Stimulated activated CD4-positive, alpha-beta T cell treated with anti-CD3 and anti-CD28 coated beads, TNF-alpha, amount 100 ng/mL, for 4 hours (primary cell): ENCODE measurements around the gene MTIF2.
"Not testable (repeated sequence)": the region's sequence is repeated elsewhere in the genome, so short reads cannot be mapped to it uniquely, and the experiment has no call there.

Experiments
- DNase-seq, 3 experiments: peaks; one replicate each; pipeline ENCODE4 v3.0.0-alpha.2; 2020; ENCODE audit warnings: low read depth in 3 of 3

Gene MTIF2

DNA sequence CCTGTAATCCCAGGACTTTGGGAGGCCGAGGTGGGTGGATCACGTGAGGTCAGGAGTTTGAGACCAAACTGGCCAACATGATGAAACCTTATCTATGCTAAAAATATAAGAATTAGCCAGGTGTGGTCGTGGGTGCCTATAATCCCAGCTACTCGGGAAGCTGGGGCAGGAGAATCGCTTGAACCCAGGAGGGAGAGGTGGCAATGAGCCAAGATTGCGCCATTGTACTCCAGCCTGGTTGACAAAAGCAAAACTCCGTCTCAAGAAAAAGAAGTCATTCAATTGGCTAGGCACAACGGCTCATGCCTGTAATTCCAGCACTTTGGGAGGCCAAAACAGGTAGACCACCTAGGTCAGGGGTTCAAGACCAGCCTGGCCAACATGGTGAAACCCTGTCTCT is 27.4 kb downstream of the MTIF2 start:
- not testable (repeated sequence) for DNase-seq

DNA sequence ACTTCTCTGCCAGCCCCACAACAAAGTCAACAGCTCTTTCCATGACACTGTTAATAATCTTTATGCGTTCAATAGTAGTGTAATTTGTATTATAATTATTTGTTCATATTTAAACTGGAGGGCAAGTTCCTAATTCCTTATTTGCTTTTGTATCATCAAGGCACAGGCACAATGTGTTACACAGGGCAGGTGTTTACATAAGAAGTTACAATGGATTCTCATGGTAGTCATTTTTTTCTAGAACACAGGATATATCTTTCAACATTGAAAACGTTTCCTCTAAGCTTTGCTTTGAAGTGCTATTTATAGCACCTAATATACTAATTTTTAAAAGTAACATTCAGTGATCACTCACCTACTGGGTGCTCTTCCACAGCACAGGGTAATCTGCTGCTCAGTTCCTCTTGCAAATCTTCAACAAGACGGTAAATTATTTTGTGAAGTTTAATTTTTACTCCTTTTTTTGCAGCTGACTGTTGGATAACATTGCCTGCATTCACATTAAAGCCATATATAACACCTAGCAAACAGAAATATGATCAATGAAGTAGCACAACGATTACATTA is 29.3 kb downstream of the MTIF2 start:
- DNase-seq = no peak

DNA sequence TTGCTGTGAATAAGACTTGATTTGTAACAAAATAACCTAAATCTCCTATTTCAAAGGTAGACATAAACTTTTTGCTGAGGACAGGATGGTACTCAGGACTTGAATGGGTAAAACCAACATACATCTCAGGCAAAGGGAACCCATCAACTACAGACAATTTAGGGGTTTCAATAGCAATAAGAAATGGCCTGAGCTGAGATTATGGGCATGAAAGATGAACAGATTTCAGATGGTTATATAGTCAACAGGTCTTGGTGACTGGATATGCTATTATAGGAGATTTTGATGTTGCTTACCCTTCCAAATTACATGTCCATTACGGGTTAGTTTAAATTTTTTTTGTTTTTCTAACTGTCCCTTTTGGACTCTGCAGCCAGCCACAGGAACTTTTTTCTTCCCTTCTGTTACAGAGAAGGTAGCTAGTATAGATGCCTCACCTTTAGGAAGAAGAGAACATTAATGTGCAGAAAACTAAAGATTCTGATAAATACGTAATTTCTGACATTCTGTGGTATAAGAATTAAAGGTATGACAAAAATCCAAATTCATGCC is 32.0 kb downstream of the MTIF2 start:
- DNase-seq = no peak

DNA sequence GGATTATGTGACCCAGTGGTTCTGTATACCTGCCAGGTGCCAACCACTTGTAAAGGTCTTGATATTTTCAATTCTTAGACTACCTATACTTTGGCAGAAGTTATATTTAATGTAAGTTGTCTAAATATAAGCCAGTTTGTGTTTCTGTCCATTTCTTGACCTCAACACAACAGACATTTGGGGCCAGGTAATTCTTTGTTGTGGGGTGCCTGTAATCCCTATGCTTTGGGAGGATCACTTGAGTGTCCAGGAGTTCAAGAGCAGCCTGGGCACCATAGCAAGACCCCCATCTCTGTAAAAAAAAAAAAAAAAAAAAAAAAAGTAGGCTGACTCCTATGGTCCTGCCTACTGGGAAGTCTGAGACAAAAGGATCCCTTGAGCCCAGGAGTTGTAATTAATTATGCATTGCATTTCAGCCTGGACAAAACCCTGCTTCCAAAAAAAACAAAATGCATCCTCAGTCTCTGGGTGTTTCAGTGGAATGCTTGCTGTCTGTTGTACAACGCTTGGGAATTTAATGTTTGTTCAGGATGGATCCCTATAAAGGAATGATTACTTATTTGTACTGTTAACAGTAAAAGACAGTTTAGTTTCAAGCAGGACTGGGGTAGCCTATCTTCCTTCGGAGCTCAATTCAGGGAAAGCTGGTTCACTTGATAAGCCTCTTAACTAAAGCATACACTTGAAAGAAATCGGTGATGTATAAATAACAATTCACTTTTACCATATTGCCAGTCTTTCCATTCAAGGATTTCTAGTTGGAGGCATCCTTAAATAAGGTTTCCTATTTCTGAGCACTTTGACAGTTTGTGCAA is 33.1 kb downstream of the MTIF2 start:
- no peak for DNase-seq

DNA sequence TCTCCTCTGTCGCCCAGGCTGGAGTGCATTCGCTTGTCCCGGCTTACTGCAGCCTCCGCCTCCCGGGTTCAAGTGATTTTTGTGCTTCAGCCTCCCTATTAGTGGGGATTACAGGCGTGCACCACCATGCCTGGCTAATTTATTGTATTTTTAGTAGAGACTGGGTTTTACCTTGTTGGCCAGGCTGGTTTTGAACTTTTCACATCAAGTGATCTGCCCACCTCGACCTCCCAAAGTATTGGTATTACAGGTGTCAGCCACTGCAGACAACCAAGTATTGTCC is 35.4 kb downstream of the MTIF2 start:
- no peak for DNase-seq

DNA sequence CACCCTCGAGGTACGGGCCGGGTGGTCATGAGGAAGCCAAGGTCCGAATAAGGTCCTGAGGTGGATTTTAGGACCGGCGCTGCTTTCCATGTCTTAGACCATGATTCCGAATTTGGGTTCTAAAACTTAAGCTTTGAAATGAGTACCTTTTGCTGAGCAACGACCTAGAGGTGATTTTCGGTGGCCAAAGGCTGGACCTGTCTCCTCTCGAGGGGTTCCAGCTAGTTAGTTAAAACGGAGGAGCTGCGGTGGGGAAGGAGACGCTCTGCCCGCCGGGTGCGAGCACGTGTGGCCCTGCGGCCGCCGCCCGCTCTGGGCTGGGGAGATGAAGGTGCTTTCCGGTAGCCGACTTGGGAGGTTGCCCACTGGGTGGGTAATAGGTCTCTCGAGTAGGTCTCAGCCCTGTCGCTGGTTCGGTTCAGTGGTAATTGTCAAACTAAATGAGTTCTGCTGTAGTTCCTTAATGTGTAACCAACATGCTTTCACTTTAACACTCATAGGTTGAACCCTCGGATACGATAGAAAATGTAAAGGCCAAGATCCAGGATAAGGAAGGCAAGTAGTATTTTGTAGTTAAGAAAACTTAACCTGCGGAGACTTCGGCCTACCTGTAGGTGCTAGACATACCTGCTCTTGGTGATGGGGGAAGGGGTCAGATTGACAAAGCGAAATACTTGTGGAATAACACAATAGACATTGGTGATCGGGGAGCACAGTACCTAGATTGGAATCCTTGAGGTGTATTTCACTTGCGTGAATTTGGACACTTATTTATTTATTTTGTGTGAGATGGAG is 36.0 kb downstream of the MTIF2 start:
- DNase-seq = peak; percentile 14 to 37 (median 31)

DNA sequence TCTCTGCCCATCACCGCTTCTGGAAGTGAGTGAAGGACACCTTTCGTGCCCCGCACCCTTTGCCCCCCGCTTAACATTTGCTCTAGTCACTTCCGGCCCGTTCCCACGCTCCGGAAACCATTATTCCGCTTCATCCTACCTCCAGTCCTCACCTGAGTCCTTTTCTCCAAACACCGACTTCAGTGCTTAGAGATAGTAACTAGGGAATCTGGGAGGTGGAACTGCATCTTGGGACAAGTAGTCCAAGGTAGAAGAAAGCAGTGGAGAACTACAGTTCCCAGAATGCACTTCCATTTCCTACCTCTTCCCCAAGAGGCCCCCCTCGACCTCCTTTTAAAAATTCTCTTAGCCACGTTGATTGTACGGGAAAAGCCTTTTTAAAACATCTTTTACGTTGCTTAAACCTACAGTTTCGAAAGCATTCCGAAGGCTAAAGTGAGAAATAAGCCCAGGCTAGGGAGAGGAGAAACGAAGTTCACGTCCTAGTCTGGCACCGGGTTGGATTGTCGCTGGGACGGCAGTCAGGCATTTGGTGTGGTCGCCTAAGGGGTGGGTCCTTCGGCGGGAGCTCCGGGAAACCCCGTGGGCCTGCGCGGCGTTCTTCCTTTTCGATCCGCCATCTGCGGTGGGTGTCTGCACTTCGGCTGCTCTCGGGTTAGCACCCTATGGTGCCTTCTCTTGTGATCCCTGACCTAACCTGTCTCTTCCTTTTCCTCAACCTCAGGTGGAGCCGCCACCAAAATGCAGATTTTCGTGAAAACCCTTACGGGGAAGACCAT is 36.8 kb downstream of the MTIF2 start, which contains the start of the genes CLHC1 and RPS27A:
Gene CLHC1 (minus strand): TSS at position 210 of the 779 bp plus-strand sequence. CDS start 9,882 bp downstream, outside the sequence.
Gene RPS27A (plus strand): TSS at position 605 of the 779 bp plus-strand sequence. CDS start 137 bp downstream, at position 742.
- peak; percentile 89 to 95 (median 89) for DNase-seq

DNA sequence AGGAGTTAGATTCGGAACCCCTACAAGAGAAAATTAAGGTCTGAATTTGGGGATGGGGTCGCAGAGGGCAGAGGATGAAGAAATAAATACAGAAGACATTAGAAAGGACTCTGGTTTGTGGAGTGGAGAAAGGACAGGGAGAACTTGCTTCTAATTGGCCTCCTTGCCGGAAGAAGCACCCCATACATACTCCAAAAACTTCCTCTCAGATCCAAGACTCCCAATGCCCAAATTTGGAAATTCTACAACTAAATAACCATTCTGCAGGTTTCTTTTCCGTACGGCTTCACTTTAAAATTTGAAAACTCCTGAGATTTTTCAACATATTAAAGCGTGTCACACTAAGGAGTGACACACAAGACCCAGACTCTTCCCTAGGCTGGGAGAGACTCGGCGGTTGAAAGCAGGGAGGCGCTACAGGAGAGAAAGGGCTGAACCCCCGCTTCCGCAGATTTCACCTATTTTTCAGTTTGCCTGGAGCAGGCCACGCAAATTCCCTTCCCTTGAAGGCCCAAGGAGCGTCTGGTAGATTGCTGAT is 37.4 kb downstream of the MTIF2 start:
- no peak for DNase-seq

DNA sequence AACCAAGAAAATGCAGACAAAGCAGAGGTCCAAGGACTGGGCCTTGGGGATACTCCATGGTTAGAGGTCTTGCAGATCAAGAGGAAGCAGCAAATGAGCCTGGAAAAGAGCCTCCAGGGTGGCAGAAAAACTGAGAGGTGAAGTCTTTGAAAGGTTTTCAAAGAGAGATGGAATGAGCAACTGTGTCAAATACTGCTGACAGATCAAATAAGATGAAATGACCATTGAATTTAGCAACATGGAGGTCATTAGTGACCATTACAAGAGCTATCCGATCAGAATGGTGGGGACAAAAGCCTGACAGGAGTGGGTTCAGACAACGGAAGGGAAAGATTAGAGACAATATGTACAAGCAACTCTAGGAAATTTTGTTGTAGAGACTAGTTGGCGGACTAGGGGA is 38.5 kb downstream of the MTIF2 start:
- no peak for DNase-seq

DNA sequence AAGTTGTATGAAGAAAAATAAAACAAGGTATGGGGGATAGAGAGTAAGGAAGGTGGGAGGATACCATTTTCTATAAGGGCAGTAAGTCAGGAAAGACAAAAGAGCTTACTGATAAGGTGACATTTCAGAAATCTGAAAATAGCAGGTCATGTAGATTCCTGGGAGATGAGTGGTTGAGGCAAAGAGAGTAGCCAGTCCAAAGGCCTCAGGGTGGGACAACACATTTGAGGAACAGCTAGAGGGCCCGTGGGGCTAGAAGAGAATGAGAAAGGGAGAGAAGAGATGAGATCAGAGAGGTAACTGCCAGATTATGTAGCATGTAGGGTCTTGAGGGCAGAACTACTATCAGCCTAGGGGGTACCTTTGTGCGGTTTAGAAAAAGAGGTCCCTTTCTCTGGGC is 39.8 kb downstream of the MTIF2 start:
- no peak for DNase-seq

DNA sequence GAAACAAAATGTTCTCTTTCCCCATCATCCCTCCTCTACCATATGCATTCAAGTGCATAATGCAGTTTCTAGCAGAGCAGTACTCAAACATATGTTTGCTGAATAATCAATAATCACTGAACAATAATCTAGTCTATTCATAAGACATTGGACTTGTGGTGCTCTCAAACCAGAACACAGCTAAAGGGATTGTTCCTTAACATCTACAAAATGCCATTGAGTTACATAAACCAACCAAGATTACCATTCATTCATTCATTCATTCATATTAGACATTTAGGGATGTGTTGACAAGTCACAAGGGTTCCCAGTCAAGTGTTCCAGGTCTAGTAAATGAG is 40.8 kb downstream of the MTIF2 start:
- no peak for DNase-seq

DNA sequence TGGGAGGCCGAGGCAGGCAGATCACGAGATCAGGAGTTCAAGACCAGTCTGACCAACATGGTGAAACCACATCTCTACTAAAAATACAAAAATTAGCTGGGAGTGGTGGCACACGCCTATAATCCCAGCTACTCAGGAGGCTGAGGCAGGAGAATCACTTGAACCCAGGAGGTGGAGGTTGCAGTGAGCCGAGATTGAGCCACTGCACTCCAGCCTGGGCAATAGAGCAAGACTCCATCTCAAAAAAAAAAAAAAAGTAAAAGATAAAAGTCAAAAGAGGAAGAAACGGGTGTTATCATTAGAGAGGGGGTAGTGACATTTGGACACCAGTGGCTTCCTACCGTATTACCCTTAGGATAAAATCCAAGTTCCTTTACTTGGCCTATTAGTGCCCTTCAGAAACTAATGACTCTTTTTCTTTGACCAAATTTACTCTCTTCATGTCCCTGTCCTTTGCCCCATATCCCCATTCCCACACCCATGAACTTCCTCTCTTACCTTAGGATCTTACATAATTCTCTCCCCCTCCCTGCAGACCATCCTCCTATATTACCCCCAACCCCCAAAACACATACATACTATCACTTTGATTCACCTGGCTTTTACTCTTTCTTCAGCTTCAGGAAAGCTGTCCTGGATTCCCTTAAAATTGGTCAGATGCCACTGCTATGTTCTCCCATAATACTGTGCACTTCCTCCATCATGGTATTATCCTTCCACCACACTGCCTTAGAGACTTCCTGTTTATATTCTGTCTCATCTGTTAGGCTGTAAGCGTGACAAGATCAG is 41.4 kb downstream of the MTIF2 start:
- DNase-seq = not testable (repeated sequence)

DNA sequence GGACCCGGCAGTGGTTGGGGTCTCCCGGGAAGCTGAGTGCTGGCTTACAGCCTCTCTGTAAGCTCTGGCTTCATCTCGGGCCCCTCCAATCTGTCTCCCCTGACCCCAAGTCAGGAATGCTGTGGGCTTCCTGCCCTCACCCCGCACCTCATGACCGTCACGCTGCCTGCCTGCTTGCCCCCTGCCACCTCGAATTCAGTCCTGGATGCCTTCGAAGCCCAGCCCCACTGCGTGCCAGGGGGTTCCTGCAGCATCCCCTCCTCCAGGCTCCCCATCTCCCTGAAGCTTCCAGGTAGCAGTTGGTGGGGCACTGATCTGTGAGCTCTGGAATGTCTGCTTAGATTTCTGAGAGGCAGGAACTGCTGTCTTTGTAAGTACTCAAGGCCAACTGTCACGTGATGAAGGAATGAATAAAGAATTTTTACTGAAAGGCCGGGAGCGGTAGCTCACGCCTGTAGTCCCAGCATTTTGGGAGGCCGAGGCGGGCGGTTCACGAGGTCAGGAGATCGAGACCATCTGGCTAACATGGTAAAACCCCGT is 43.5 kb downstream of the MTIF2 start:
- DNase-seq = no peak

DNA sequence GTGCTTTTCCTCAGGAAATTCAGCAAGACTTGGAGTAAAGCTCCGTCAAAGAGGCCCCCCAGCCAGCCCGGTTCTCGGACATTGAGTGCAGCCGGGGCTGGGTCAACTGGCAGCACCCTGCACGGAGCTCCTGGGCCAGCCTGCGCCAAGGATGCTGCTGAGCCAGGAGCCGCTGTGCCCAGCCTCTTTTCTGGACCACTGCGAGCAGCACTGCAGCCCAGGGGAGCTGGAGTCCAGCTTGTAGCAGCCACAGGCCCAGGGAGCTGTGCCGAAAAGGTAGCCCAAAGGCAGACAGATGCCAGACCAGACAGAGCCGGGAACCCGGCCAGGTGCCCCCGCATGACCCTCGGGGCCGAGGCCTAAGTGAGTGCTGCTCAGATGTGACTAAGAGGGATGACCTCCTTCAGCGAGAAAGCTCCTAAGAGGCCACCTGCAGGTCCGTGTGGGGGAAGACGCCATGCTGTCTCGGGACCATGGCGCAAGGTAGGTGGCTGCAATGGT is 44.2 kb downstream of the MTIF2 start:
- DNase-seq = no peak

DNA sequence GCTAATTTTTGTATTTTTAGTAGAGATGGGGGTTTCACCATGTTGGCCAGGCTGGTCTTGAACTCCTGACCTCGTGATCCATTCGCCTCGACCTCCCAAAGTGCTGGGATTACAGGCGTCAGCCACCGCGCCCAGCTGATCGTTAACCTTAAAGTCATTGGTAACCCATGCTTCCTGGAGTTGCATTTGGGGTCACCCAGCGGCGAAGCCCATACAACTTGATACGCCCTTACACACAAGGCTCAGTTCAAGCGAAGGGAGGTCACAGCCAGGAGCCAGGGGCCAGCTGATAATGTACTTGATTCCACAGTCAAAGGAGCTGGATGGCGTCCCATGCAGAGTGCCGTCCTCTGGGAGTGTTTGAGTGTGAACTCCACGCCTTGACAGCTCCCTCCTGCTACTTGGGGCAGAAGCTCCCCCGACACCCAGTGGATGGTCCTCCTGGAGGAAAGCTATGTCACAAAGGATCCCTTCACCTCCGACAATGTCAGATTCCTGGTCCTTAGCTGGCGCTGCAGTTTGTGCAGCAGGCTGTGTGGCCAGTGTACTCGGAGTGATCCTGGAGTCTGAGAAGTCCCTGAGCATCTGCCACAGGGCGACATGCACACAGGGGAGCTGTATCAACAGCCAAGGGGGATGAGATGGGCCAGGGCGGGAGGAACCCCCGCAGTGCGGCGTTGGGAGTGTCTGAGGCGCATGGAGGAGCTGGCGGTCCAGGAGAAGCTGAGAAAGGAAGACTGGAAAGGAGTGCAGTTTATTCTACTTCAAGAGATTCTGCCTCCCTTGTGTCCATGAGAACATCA is 44.9 kb downstream of the MTIF2 start:
- no peak for DNase-seq

DNA sequence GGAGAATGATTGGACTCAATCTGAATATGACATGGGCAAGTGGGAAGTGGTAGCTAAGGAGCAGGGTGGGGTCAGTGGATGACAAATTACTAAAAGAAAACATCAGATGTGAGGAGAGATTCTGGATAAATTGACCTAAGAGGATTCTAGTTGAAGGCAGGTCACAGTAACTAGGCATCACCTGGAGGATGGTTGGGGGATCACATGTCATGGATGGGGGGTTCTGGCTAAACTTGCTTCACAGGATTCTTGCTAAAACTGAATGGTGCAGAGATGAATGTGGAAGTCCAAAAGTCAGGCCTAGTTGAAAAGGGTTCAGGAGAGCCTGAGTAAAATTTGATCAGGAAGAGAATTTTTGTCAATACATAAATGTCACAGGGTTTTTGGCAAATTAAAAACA is 55.2 kb downstream of the MTIF2 start:
- no peak for DNase-seq

DNA sequence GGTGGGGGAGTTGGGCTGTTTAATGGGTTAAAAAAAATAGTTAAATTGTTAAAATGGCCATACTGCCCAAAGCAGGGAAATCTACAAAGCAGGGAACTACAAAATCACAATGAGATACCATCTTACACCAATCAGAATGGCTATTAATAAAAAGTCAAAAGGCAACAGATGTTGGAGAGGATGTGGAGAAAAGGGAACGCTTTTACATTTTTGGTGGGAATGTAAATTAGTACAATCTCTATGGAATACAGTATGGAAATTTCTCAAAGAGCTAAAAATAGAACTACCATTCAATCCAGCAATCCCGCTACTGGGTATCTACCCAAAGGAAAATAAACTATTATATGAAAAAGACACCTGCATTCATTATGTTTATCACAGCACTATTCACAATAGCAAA is 64.1 kb downstream of the MTIF2 start:
- DNase-seq = no peak

DNA sequence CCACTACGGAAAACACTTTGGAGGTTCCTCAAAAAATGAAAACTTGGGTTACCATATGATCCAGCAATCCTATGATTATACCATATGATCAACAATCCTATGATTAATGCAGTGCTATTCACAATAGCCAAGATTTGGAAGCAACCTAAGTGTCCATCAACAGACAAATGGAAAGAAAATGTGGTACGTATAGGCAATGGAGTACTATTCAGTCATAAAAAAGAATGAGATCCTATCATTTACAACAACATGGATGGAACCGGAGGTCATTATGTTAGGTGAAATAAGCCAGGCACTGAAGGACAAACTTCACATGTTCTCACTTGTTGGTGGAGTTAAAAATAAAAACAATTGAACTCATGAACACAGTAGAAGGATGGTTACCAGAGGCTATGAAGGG is 64.5 kb downstream of the MTIF2 start:
- DNase-seq = no peak

DNA sequence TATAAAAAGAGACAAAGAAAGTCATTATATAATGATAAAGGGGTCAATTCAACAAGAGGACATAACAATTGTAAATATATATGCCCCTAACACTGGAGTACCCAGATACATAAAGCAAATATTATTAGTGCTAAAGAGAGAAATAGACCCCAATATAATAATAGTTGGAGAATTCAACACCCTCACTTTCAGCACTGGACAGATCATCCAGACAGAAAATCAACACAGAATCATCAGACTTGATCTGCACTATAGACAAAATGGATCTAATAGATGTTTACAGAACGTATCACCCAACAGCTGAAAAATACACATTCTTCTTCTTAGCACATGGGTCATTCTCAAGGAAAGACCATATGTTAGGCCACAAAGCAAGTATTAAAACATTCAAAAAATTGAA is 68.6 kb downstream of the MTIF2 start:
- DNase-seq = no peak
